GM12878 (cell line): ENCODE data around the gene PLVAP. TPM values are rescaled to one million over a fixed set of nuclear protein-coding genes. Genes with fewer than 3 reads are reported as not detected.
A peak's percentile ranks its signal among the peaks of the same experiment; 100 is the strongest.

Experiments
- CREB1 ChIP-seq: IDR thresholded peaks from 2 replicates; pipeline ENCODE4 v1.6.1; 2012; ENCODE audit warnings: low read depth, mild to moderate bottlenecking, inconsistent platforms
- EED ChIP-seq: sonication (generic); IDR thresholded peaks from 2 replicates; pipeline ENCODE4 v1.6.1; 2016; ENCODE audit warnings: antibody characterized with exemption, low read depth
- ESRRA ChIP-seq: IDR thresholded peaks from 2 replicates; pipeline ENCODE4 v1.6.1; 2012; ENCODE audit warnings: mild to moderate bottlenecking, low read length, improper control_type of control experiment
- ETV6 ChIP-seq, 2 experiments: fragments of 450-650 bp in 1 of 2; IDR thresholded peaks in 1 of 2; conservative IDR thresholded peaks in 1 of 2; 2 replicates each; pipeline ENCODE4 v1.6.1; 2014; ENCODE audit warnings: antibody characterized with exemption in 1 of 2, borderline replicate concordance in 1 of 2, low read depth in 1 of 2, mild to moderate bottlenecking in 1 of 2, moderate library complexity in 1 of 2
- GABPA ChIP-seq: IDR thresholded peaks from 2 replicates; pipeline ENCODE4 v1.6.1; 2014; ENCODE audit warnings: antibody characterized with exemption, low read depth, mild to moderate bottlenecking, inconsistent platforms
- HCFC1 ChIP-seq: fragments of 150-350 bp; IDR thresholded peaks from 2 replicates; pipeline ENCODE4 v1.6.1; 2014; ENCODE audit warnings: low read length
- HDGF ChIP-seq: fragments of 450-650 bp; IDR thresholded peaks from 2 replicates; pipeline ENCODE4 v1.6.1; 2016; ENCODE audit warnings: antibody characterized with exemption
- MEF2B ChIP-seq: fragments of 450-650 bp; IDR thresholded peaks from 2 replicates; pipeline ENCODE4 v1.6.1; 2018; ENCODE audit warnings: mild to moderate bottlenecking, moderate library complexity; ENCODE audit not compliant: partially characterized antibody, poor library complexity, severe bottlenecking
- NBN ChIP-seq: fragments of 450-650 bp; IDR thresholded peaks from 2 replicates; pipeline ENCODE4 v1.6.1; 2016
- NRF1 ChIP-seq: conservative IDR thresholded peaks from 2 replicates; pipeline ENCODE4 v1.6.1; 2011; ENCODE audit warnings: mild to moderate bottlenecking, low read depth, low read length, improper control_type of control experiment
- RFX5 ChIP-seq: IDR thresholded peaks from 2 replicates; pipeline ENCODE4 v1.6.1; 2011; ENCODE audit warnings: low read depth, low read length, improper control_type of control experiment
- SIX5 ChIP-seq: IDR thresholded peaks from 2 replicates; pipeline ENCODE4 v1.6.1; 2011; ENCODE audit warnings: mild to moderate bottlenecking, low read depth, low read length, moderate library complexity; ENCODE audit not compliant: severe bottlenecking
- SRF ChIP-seq, 2 experiments: IDR thresholded peaks; 2 replicates each; pipeline ENCODE4 v1.6.1; 2011; ENCODE audit warnings: low read depth in 2 of 2, low read length in 2 of 2, mild to moderate bottlenecking in 1 of 2, moderate library complexity in 1 of 2
- TBL1XR1 ChIP-seq: IDR thresholded peaks from 2 replicates; pipeline ENCODE4 v1.6.1; 2012; ENCODE audit warnings: low read depth, low read length, improper control_type of control experiment
- ZNF384 ChIP-seq: IDR thresholded peaks from 2 replicates; pipeline ENCODE4 v1.6.1; 2012; ENCODE audit warnings: low read depth, mild to moderate bottlenecking, low read length, improper control_type of control experiment, borderline replicate concordance
- ZSCAN29 ChIP-seq: fragments of 450-650 bp; IDR thresholded peaks from 2 replicates; pipeline ENCODE4 v1.6.1; 2017; ENCODE audit warnings: mild to moderate bottlenecking, moderate library complexity
- polyA plus RNA-seq, 11 experiments: library from polyadenylated mRNA; depleted of rRNA in 4 of 11; unstranded in 6 of 11; stranded (reverse) in 5 of 11; fragments of >200 nt; fragmentation: Nextera tagmentation in 4 of 11; fragmentation: Illumina TruSeq in 1 of 11; extraction: Ambion mirVana in 4 of 11; extraction: Trizol in 1 of 11; gene quantifications; 1 replicate in 1 of 11; 2 replicates in 10 of 11; pipeline versions ENCODE4 v1.2.1 to v1.2.3, GENCODE V29; 2011 to 2016; ENCODE audit warnings: inconsistent platforms in 2 of 11, missing spikeins in 2 of 11, low read depth in 1 of 11
- total RNA-seq, 4 experiments: library from RNA; depleted of rRNA in 3 of 4; stranded (reverse); fragments of >200 nt in 3 of 4; fragmentation: Illumina TruSeq in 1 of 4; extraction: Trizol in 1 of 4; gene quantifications; 2 replicates each; pipeline versions ENCODE4 v1.2.1 to v1.2.3, GENCODE V29; 2013 to 2021
- TF ChIP-seq, protein P1 (sequence below): fragments of 450-650 bp; IDR thresholded peaks from 2 replicates; pipeline ENCODE4 v1.6.1; 2016; ENCODE audit warnings: mild to moderate bottlenecking
- TF ChIP-seq, protein P2 (sequence below): fragments of 450-650 bp; formaldehyde crosslinking; IDR thresholded peaks from 2 replicates; pipeline ENCODE4 v1.5.0; 2022; ENCODE audit warnings: mild to moderate bottlenecking, missing genetic modification characterization
- TF ChIP-seq, protein P3 (sequence below): fragments of 150-350 bp; IDR thresholded peaks from 2 replicates; pipeline ENCODE4 v1.6.1; 2016; ENCODE audit warnings: low read depth, low read length

Gene PLVAP
- total and polyA plus RNA-seq, 10 of the 15 experiments (the other 5 are each of a cell fraction or from before 2014, with no cell fraction given), result 0.03 to 0.54 (median 0.06) TPM; not detected in 4

DNA sequence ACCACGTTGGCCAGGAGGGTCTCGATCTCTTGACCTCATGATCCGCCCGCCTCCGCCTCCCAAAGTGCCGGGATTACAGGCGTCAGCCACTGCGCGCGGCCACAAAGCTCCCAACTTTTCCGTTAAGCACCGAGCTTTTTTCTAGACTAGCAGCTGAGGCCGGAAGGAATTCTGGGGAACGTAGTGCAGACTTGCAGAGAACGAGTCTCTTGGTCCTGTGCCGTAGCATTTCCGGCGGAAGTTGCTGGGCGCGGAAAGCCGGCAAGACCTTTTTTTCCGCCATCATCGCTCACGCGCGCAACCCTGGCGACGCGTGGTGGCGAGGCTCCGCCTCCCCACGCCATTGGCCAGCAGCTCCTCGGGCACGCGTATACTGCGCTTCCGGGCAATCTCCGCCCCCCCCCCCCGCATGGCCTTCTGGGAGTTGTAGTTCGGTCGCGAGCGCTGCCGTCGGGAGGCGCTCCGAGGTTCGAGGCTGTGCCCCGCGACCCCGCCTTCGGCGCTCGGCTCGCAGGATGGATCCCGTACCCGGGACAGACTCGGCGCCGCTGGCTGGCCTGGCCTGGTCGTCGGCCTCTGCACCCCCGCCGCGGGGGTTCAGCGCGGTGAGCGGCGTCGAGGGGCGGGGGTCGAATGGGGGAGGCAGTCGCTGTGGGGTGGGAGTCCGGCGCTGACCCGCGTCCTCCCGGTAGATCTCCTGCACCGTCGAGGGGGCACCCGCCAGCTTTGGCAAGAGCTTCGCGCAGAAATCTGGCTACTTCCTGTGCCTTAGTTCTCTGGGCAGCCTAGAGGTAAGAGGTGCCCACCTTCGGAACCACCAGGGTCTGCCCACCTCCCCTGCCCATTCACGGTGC is 42.7 kb upstream of the PLVAP start, which contains the start of gene MVB12A (continued):
- TF ChIP-seq, protein P1, sequence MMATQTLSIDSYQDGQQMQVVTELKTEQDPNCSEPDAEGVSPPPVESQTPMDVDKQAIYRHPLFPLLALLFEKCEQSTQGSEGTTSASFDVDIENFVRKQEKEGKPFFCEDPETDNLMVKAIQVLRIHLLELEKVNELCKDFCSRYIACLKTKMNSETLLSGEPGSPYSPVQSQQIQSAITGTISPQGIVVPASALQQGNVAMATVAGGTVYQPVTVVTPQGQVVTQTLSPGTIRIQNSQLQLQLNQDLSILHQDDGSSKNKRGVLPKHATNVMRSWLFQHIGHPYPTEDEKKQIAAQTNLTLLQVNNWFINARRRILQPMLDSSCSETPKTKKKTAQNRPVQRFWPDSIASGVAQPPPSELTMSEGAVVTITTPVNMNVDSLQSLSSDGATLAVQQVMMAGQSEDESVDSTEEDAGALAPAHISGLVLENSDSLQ, result peak; percentile 73
- TF ChIP-seq NBN (peak; percentile 56; the same call in 1 of the 2 replicates), TBL1XR1 (0 out of 2 replicates have a peak, but pooled peaks have one; percentile 6), SIX5 (peak; percentile 81), ZNF384 (peak; percentile 44; the same call in 1 of the 2 replicates), NRF1 (peak; percentile 59), EED (peak; percentile 56; the same call in 1 of the 2 replicates), ZSCAN29 (no peak), MEF2B (peak; percentile 64), ESRRA (no peak), CREB1 (peak; percentile 93), SRF (IDR thresholded peaks at IDR 0.05; ENCODE audit: low read depth in 2 of 2, low read length in 2 of 2) (peak in 1 of 2 experiments; percentile 47; a peak in 1 of 4 replicates), ETV6 (conservative IDR thresholded peaks at IDR 0.05 in 1 of 2, IDR thresholded peaks at IDR 0.05 in 1 of 2; ENCODE audit: borderline replicate concordance in 1 of 2, low read depth in 1 of 2) (0 out of 4 replicates have a peak, but pooled peaks of 1 of the 2 experiments have one; percentile 29), RFX5 (peak; percentile 69; the same call in 1 of the 2 replicates), GABPA (peak; percentile 96), HDGF (peak; percentile 89; the same call in 1 of the 2 replicates), HCFC1 (peak; percentile 93)
- TF ChIP-seq, protein P2, sequence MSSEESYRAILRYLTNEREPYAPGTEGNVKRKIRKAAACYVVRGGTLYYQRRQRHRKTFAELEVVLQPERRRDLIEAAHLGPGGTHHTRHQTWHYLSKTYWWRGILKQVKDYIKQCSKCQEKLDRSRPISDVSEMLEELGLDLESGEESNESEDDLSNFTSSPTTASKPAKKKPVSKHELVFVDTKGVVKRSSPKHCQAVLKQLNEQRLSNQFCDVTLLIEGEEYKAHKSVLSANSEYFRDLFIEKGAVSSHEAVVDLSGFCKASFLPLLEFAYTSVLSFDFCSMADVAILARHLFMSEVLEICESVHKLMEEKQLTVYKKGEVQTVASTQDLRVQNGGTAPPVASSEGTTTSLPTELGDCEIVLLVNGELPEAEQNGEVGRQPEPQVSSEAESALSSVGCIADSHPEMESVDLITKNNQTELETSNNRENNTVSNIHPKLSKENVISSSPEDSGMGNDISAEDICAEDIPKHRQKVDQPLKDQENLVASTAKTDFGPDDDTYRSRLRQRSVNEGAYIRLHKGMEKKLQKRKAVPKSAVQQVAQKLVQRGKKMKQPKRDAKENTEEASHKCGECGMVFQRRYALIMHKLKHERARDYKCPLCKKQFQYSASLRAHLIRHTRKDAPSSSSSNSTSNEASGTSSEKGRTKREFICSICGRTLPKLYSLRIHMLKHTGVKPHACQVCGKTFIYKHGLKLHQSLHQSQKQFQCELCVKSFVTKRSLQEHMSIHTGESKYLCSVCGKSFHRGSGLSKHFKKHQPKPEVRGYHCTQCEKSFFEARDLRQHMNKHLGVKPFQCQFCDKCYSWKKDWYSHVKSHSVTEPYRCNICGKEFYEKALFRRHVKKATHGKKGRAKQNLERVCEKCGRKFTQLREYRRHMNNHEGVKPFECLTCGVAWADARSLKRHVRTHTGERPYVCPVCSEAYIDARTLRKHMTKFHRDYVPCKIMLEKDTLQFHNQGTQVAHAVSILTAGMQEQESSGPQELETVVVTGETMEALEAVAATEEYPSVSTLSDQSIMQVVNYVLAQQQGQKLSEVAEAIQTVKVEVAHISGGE (CRISPR knock-in tag), result peak; percentile 57; the same call in 1 of the 2 replicates
- TF ChIP-seq, protein P3, sequence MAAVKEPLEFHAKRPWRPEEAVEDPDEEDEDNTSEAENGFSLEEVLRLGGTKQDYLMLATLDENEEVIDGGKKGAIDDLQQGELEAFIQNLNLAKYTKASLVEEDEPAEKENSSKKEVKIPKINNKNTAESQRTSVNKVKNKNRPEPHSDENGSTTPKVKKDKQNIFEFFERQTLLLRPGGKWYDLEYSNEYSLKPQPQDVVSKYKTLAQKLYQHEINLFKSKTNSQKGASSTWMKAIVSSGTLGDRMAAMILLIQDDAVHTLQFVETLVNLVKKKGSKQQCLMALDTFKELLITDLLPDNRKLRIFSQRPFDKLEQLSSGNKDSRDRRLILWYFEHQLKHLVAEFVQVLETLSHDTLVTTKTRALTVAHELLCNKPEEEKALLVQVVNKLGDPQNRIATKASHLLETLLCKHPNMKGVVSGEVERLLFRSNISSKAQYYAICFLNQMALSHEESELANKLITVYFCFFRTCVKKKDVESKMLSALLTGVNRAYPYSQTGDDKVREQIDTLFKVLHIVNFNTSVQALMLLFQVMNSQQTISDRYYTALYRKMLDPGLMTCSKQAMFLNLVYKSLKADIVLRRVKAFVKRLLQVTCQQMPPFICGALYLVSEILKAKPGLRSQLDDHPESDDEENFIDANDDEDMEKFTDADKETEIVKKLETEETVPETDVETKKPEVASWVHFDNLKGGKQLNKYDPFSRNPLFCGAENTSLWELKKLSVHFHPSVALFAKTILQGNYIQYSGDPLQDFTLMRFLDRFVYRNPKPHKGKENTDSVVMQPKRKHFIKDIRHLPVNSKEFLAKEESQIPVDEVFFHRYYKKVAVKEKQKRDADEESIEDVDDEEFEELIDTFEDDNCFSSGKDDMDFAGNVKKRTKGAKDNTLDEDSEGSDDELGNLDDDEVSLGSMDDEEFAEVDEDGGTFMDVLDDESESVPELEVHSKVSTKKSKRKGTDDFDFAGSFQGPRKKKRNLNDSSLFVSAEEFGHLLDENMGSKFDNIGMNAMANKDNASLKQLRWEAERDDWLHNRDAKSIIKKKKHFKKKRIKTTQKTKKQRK, result no peak
- TF ChIP-seq, all 136 proteins: peak for 49
